DOHH2 (cell line): ENCODE data around the gene ZNF879.

ENCODE experiments used
- CTCF ChIP-seq: fragments of 200-600 bp; sonication (generic); IDR thresholded peaks from one replicate; pipeline ENCODE4 v1.5.1; 2014; ENCODE audit warnings: antibody characterized with exemption, mild to moderate bottlenecking, low read depth, low read length; ENCODE audit not compliant: poor library complexity, severe bottlenecking
- EZH2phosphoT487 ChIP-seq: fragments of 200-600 bp; sonication (generic); IDR thresholded peaks from 2 replicates; pipeline ENCODE4 v1.6.1; 2017; ENCODE audit warnings: borderline replicate concordance, mild to moderate bottlenecking, antibody characterized with exemption, low read length, moderate library complexity, mixed read lengths

- TF ChIP-seq CTCF (no peak), EZH2phosphoT487 (no peak)
Measured at GRCh38 chr5:178988436-178989220, 35.0 kb upstream of the ZNF879 start.
